Measurements from ENCODE around the gene CHD3. TPM values are rescaled to one million over a fixed set of nuclear protein-coding genes. Genes with fewer than 3 reads are reported as not detected.

CHD3 gene
- total and polyA plus RNA-seq, 10 of the 15 experiments (the other 5 are each of a cell fraction or from before 2014, with no cell fraction given), result 1.4 to 86.8 (median 39.1) TPM

DNA sequence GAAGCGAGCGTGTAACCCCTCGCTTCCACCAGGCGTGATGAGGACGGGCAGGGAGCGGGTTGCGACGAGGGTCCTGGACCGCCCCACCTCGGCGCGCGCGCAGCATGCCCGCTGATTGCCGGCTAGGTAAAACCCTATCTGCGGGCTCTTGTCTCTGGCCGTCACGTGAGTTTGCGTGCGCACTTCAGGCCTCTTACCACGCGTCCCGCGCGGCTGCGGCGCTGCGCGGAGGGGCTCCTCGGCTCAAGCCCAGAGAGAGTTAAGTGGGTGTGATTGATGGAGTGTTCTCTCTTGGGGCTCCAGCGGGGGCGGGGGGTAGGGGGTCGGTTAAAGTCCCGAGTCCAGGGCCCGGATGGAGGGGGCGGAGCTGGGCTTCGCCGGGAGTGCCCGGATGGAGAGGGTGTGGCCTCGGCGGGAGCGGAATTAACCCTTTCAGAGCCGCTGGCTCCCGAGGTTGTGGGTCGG is 46.6 kb upstream of the CHD3 start:
- SMC1A ChIA-PET (ENCODE audit: uncharacterized antibody, unreplicated experiment), result interaction anchor here (1.4 to 1.5 kb wide), 2 partner anchors 9 to 99 kb away, joined by 3 to 5 read pairs; partner anchors contain the start of gene KDM6B
- FAIRE-seq, result no peak
- TF ChIP-seq NFXL1 (IDR thresholded peaks at IDR 0.05; ENCODE audit: borderline replicate concordance) (no peak), BHLHE40 (IDR thresholded peaks at IDR 0.05; ENCODE audit: borderline replicate concordance in 1 of 2, low read depth in 2 of 2, low read length in 1 of 2) (peak; percentile 95 to 98), RFX5 (IDR thresholded peaks at IDR 0.05; ENCODE audit: low read depth, low read length) (no peak), BACH1 (IDR thresholded peaks at IDR 0.05; ENCODE audit: borderline replicate concordance) (peak; percentile 12; the same call in 1 of the 2 replicates), TAF1 (IDR thresholded peaks at IDR 0.05; ENCODE audit: borderline replicate concordance, low read depth, low read length) (peak; percentile 41; the same call in 1 of the 2 replicates), ZNF274 (IDR thresholded peaks at IDR 0.05; ENCODE audit: insufficient read depth, insufficient read length) (no peak), MEF2B (IDR thresholded peaks at IDR 0.05; ENCODE audit: partially characterized antibody, poor library complexity, severe bottlenecking) (peak; percentile 55), HDAC2 (IDR thresholded peaks at IDR 0.05) (0 out of 2 replicates have a peak, but pooled peaks have one; percentile 27), POLR2AphosphoS2 (IDR thresholded peaks at IDR 0.05; ENCODE audit: low read depth, low read length) (0 out of 2 replicates have a peak, but pooled peaks have one; percentile 7), HCFC1 (IDR thresholded peaks at IDR 0.05; ENCODE audit: low read length) (0 out of 2 replicates have a peak, but pooled peaks have one; percentile 16), NFYB (IDR thresholded peaks at IDR 0.05; ENCODE audit: insufficient read depth, low read depth, low read length) (no peak), RAD51 (IDR thresholded peaks at IDR 0.05) (peak; percentile 11; the same call in 1 of the 2 replicates), ZNF217 (IDR thresholded peaks at IDR 0.05) (no peak), CEBPB (IDR thresholded peaks at IDR 0.05; ENCODE audit: borderline replicate concordance in 1 of 2, low read depth in 2 of 2, low read length in 2 of 2) (no peak), SIN3A (IDR thresholded peaks at IDR 0.05; ENCODE audit: low read depth, low read length) (peak; percentile 58; the same call in 1 of the 2 replicates)
- TF ChIP-seq, protein P1, sequence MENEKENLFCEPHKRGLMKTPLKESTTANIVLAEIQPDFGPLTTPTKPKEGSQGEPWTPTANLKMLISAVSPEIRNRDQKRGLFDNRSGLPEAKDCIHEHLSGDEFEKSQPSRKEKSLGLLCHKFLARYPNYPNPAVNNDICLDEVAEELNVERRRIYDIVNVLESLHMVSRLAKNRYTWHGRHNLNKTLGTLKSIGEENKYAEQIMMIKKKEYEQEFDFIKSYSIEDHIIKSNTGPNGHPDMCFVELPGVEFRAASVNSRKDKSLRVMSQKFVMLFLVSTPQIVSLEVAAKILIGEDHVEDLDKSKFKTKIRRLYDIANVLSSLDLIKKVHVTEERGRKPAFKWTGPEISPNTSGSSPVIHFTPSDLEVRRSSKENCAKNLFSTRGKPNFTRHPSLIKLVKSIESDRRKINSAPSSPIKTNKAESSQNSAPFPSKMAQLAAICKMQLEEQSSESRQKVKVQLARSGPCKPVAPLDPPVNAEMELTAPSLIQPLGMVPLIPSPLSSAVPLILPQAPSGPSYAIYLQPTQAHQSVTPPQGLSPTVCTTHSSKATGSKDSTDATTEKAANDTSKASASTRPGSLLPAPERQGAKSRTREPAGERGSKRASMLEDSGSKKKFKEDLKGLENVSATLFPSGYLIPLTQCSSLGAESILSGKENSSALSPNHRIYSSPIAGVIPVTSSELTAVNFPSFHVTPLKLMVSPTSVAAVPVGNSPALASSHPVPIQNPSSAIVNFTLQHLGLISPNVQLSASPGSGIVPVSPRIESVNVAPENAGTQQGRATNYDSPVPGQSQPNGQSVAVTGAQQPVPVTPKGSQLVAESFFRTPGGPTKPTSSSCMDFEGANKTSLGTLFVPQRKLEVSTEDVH (IDR thresholded peaks at IDR 0.05; ENCODE audit: low read depth, partially characterized antibody), result no peak
- TF ChIP-seq, protein P2, sequence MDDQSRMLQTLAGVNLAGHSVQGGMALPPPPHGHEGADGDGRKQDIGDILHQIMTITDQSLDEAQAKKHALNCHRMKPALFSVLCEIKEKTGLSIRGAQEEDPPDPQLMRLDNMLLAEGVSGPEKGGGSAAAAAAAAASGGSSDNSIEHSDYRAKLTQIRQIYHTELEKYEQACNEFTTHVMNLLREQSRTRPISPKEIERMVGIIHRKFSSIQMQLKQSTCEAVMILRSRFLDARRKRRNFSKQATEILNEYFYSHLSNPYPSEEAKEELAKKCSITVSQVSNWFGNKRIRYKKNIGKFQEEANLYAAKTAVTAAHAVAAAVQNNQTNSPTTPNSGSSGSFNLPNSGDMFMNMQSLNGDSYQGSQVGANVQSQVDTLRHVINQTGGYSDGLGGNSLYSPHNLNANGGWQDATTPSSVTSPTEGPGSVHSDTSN (IDR thresholded peaks at IDR 0.05; ENCODE audit: insufficient replicate concordance, low read depth, low read length), result peak; percentile 63
- TF ChIP-seq, protein P3, sequence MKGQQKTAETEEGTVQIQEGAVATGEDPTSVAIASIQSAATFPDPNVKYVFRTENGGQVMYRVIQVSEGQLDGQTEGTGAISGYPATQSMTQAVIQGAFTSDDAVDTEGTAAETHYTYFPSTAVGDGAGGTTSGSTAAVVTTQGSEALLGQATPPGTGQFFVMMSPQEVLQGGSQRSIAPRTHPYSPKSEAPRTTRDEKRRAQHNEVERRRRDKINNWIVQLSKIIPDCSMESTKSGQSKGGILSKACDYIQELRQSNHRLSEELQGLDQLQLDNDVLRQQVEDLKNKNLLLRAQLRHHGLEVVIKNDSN (IDR thresholded peaks at IDR 0.05; ENCODE audit: borderline replicate concordance, extremely low read length, insufficient read depth, low read depth, low read length), result peak; percentile 65

More for the DNA sequence above, 46.6 kb upstream of the CHD3 start:
- Histone ChIP-seq H3K9me3 (replicated peaks; ENCODE audit: control insufficient read depth, insufficient read depth, low read length) (no peaks in the 10 kb centered on the region), H3K4me1 (ENCODE audit: control insufficient read depth, insufficient read depth, low read length) (peaks cover 39% of the 10 kb centered on the region), H3K36me3 (ENCODE audit: control insufficient read depth in 2 of 2, insufficient read depth in 2 of 2, low read length in 1 of 2) (peaks cover 5 to 7% of the 10 kb centered on the region in 2 experiments; a peak in 3 of 4 replicates), H3K27ac (ENCODE audit: control insufficient read depth, insufficient read depth) (peak overlapping the region; percentile 99), H3K4me2 (ENCODE audit: control insufficient read depth, insufficient read depth) (peak overlapping the region; percentile 100), H2AFZ (ENCODE audit: control insufficient read depth, low read depth, low read length) (peak overlapping the region; percentile 62), H3K27me3 (replicated peaks in 1 of 2; ENCODE audit: control insufficient read depth in 2 of 2, insufficient read depth in 2 of 2, low read length in 1 of 2) (no peaks in the 10 kb centered on the region), H3K79me2 (ENCODE audit: control insufficient read depth, insufficient read depth, low read length) (peaks cover 59% of the 10 kb centered on the region), H4K20me1 (ENCODE audit: control insufficient read depth, insufficient read depth) (no peaks in the 10 kb centered on the region; the same call in none of the 2 replicates), H3K4me3 (peak overlapping the region; percentile 92), H3K9ac (ENCODE audit: control insufficient read depth, insufficient read depth, low read length) (peak overlapping the region; percentile 97)
- ChIA-PET CTCF (interaction anchor here (1.0 to 2.2 kb wide), 3 partner anchors 15 to 19 kb away, joined by 3 to 7 read pairs (median 4); partner anchors contain the start of genes CYB5D1 and NAA38), RAD21 (ENCODE audit: unreplicated experiment) (interaction anchor here (1.3 to 3.7 kb wide), 4 partner anchors 9 to 41 kb away, joined by 4 to 16 read pairs (median 7); partner anchors contain the start of gene NAA38), POLR2A (interaction anchor here (0.6 to 4.1 kb wide), 4 partner anchors 7 to 277 kb away, joined by 3 to 49 read pairs (median 6); partner anchors contain the start of genes KDM6B and NAA38)
- BruUV-seq (replicated peaks), result no TSS peak
- intact Hi-C loops (cut with micrococcal nuclease; ENCODE audit: unreplicated experiment) (loop anchor here (2.0 kb wide), 1 partner anchor 15 kb away; the partner anchor contains the start of gene NAA38), in situ Hi-C loops (cut with MboI) (no loop called here)
- DNase-seq (ENCODE audit: low read depth, low spot score) (no peak), ATAC-seq (peak; percentile 24)
- 1% methylated on average over 43 of the region's 46 CpGs for WGBS (ENCODE audit: insufficient coverage, insufficient replicate concordance, low lambda C conversion rate, missing lambda C conversion rate)

Measured in GM12878 (cell line).